HG03066 (cell line): ENCODE measurements around the gene RNF5.
"Not testable (repeated sequence)": the region's sequence is repeated elsewhere in the genome, so short reads cannot be mapped to it uniquely, and the experiment has no call there.

Source experiments
- ATAC-seq: cut with Tn5 transposase; IDR thresholded peaks from one replicate; pipeline ENCODE4 v1.9.1; 2021; ENCODE audit warnings: low read depth; ENCODE audit not compliant: unreplicated experiment

RNF5 gene

DNA sequence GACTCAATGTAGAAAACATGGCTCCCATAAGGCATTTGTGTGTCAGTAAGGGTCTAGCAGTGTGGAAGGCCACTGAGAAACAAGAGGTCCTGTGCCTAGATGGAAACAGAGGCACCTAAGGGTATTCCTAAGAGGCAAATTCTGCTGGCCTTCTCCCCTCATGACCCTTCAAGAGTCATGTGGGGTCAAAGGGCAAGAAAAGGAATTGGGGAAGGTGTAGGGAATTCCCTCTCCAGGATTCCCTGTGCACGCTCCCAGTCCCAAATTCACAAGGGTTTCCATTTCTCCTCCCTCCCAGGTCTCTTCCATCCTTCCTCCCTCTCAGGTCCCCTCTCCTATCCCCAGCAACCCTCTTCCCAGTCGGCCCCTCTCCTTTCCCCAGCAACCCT is 2.9 kb upstream of the RNF5 start:
- ATAC-seq, result no peak

DNA sequence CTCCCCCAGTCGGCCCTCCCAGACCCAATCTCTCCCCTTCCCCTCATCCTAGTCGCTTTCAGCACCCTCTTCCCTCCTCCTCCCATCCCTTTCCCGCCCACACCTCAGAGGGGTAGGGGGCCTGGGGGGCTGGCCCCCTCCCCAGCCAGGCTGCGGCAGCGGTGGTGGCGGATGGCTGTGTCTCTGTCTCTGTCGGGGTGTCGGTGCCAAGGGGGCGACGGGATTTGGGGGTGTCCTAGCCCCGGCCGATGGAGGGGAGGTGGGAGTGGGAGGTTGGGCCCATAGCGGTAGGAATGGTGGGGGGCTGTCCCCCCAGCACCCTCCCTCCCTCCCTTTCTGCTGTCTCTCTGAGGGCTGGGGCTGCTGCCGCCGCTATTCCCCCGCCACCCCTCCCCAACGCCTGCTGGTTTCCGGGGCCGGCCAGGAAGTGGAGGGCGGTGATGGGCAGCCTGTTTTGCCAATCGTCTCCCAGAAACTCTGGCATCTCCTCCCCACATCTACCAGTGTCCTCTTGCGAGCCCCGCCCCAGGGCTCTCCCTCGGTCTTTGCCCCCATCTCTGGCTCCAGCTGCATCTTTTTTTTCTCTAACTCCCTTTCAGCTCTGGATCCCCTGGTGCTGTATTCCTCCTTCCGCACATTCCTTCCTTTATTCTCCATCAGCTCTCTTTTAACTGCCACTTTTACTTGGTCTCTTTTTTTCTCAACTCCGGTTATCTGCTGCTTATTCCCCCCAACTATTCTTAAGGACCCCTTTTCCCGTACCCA is 2.3 kb upstream of the RNF5 start, which contains the start of gene AGPAT1:
AGPAT1 (minus strand) TSS at position 374 of the 765 bp plus-strand sequence. CDS start 4,588 bp downstream, outside the sequence.
- ATAC-seq, result no peak

DNA sequence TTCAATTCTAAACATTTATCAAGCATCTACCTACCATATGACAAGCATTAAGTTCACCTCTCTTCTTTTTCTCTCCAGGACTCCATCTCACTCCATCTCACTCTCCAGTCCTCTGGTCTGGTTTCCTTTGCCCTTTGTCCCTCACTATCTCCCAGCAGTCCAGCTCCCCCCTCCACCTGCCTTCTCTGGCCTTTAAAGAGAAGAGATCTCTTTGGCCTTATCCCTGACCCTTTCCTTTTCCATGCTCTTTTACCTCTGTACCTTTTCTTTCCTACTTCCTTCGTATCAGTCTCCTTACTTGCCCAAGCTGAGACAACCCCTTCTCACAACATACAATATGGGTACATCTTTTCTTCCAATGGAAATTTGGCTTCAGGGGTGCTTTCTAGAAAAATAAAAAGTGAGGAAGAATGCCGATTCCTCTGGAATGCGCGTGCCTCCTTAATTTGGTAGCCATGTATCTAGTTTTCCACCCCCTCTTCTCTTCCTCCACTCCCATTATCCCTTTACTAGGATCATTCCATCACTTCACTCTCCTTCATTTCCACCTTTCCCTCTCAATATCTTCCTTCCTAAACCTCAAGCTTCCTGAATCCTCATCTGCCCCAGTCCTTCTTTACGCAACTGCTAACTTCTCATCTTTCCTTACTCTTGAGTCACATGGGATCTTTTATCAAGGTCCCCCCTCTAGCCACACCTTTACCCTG is 1.6 kb upstream of the RNF5 start:
- ATAC-seq, result no peak

DNA sequence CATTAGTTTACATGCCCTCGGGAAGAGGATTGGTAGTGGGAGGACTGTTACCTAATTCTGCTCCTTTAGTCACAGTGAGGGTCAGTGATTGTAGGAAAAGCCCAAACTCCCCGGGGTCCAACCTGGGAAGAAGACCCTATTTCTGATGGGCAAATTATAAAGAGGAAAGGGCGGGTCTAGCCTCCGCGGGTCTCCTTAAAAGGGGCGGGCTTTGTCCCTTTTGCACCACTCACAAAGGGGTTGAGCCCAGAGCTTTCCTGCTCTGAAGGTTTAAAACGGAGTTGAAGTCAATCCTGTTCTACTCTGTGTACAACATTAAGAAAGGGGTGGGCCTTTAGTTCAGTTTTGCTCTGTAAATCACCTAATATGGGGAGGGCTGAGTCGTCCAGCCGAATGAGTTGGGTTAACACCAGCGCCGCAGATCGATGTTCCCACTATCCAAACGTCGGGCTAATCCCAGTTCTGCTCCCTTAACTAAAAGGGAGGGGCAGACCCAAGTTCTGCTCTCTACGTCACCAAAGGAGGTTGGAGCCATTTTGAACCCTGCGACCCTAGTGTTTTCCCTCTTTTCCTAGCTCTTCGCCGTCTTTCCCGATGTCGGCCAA is 920 bp upstream of the RNF5 start:
- ATAC-seq, result no peak

DNA sequence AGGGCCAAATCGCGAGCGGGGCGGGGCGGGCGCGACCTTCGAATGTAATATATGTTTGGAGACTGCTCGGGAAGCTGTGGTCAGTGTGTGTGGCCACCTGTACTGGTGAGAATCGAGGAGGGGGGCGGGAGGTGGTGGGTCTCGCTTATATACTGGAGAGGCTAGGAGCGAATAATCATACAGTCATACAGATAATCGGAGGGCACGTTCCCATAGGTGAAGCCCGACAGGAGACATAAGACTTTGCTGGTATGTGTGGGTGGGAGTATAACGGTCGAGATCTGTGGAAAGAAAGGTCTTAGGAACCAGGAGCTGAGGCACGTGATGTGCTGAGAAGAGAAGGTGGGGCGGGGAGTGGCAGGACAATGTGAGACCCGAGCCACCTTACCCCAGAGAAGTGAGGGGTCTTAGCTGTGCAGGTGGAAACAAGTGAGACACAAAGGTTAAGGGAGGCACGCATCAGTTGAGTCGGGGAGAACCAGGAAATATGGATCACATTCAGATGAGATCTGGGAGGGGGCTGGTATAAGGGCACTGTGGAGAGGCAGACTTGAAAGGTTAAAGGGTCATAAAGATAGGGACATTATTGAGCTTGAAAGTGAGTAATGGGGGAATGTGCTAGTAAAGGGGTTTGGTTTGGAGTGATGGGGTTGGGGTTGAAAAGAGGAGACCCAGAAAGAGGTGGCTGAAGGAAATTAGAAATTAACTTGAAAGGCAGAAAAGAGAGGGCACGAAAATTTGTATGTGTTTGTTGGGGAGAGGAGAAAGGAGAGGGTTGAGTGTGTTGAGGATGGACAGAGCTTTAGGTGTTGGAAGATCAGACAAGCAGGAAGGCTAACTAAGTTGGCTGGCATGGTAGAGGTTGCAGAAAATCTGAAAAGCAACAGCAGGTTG is 589 bp downstream of the RNF5 start:
- ATAC-seq, result no peak

DNA sequence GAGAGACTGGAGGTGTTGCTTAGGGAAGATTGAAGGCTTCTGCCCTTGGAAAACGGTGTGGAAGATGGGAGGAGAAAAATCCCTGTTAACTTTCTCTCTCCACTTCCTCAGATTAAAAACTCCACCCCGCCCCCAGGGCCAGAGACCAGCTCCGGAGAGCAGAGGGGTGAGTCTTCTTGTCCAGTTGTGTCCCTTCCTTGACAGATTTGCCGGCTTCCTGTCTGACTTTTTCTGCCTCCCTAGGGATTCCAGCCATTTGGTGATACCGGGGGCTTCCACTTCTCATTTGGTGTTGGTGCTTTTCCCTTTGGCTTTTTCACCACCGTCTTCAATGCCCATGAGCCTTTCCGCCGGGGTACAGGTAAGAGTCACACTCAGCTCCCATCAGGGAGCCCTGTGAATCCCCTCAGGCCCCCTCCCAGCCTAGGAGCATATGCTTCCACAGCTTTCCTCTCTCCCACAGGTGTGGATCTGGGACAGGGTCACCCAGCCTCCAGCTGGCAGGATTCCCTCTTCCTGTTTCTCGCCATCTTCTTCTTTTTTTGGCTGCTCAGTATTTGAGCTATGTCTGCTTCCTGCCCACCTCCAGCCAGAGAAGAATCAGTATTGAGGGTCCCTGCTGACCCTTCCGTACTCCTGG is 1.7 kb downstream of the RNF5 start:
- no peak for ATAC-seq

DNA sequence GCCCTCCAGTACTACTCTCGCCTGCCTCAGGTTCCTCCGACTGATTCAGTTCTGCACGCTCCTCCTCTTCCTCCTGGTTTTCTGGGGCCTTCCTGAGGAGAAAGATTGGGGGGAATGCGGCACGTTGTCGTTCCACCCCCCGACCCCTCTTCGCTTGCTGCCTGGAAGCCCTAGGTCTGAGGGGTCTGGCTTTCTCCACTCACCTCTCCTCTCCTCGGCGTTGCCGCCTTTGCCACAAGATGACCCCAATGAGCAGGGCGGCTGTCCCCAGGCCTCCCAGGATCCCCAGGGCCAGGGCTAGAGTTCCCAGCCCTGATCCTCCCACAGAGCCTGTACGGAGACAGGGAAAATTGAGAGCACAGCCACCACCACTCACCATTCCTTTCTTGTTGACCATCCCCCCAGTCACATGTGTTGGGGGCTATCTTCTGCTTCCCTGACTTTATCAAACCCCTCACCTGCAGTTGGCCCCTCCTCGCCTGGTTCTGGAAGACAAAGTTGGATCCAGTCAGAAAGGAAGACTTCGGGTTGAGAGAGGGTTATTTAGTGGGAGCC is 3.0 kb downstream of the RNF5 start:
- no peak for ATAC-seq

DNA sequence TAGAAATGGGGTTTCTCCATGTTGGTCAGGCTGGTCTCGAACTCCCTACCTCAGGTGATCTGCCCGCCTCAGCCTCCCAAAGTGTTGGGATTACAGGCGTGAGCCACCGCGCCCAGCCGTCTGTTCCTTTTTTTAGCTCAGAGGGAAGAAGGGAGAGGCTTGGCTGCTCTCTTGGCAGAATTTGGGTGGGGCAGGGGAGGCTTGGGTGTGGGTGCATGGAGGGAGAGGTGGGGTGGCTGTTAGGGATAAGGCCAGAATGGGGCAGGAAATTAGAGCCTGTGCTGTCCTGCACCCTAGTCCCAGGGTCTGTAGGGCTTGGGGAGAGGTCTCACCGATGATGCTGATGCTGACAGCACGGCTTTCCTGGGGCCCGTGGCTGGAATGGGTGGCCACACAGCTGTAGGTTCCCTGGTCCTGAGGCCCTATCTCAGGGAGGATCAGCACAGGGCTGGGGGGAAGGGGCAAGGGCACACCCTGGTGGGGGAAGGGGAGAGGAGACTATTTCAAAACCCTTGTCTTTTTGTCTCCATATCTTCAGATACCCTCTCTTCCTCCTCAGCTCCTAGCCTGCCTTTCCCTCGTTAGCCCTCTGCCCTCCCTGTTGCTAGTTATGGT is 3.8 kb downstream of the RNF5 start:
- ATAC-seq, result no peak

DNA sequence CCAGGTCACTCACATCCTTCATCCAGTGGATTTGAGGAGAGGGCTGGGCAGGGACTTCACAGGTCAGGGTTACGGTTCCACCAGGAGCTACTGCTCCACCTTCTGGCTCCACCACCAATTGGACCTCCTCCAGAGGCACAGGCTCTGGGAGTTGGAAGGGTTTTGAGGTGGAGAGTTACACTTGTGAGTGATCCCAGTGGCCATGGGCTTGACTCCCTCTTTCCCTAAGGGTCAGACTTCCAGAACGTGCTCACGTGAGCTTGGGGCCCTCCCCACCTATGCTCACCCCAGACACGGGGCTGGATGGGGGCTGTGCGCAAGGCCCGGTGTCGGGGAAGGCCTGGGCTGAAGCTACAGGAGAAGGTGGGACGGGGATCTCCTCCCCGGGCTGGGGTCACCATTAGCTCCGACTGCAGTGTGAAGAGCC is 4.4 kb downstream of the RNF5 start:
- ATAC-seq, result no peak

DNA sequence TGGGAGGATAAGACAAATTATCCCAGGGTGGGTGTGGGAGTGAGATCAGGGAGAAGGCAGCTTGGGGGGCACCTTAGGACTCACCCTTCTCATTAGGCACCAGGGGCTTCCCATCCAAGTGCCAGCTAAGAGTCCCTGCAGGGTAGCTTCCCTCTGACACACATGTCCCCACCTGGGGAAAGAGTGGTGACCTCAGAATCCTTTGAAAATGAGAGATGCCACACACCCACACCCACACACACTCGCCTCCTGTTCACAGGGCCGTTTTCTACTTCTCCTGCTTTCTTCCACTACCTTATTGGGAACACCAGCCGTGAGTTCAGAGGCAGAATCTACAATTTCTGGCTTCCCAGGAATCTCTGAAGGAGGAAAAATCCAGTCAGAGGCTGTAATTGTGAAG is 4.8 kb downstream of the RNF5 start:
- ATAC-seq, result no peak

DNA sequence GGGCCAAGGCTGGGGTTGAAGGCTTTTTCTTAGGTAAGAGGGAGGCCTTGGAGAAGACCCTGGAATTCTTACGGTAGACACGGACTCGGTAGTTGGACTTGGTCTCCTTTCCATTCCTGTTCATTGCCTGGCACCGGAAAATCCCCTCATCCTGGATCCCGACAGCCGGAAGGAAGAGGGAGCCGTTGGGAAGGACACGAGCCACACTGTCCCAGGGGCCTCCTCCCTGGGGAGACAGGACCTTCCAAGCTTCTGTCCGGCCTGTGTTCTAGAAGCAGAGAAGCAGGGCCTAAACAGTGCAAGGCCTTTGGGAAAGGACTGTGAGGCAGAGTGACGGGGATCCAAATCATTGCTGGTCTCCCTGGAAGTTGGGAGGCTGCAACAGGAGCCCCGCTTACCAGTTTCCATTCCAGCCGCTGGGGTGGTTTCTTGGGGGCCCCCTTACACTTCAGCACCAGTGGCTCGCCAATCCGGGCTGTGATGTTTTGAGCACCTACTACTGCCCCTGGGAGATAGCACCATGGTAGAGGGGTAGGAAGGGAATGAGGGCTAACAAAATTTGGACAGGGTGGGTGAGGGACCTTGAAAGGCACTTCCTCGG is 5.4 kb downstream of the RNF5 start:
- no peak for ATAC-seq

DNA sequence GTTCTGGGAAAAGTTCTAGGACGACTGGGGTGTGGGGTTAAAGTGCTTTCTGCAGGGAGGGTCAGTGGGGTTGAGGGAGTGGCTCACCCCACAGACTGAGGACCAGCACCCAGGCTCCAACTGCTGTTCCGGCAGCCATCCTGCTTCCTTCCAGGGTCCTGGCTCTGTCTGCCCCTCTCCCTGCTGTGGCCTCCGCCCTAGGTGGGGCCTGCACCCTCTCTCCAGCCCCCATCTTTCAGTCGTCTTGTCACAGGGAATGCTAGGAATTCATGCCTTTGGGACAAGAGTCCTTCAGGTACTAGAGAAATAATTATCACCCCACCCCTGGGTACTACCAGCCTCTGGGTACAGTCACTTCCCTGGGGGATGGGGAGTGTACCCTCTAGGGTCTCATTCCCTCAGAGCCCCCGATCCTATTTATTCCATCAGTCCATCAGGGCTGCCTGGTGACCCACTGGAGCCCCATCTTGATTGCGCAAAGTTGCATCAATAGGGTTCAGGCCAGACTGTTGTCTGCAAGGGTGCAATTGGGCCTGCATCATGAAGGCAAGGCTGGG is 6.0 kb downstream of the RNF5 start, which contains the start of gene AGER:
AGER (minus strand) TSS at position 170 of the 557 bp plus-strand sequence; CDS start at position 139, 31 bp downstream.
- ATAC-seq, result no peak

DNA sequence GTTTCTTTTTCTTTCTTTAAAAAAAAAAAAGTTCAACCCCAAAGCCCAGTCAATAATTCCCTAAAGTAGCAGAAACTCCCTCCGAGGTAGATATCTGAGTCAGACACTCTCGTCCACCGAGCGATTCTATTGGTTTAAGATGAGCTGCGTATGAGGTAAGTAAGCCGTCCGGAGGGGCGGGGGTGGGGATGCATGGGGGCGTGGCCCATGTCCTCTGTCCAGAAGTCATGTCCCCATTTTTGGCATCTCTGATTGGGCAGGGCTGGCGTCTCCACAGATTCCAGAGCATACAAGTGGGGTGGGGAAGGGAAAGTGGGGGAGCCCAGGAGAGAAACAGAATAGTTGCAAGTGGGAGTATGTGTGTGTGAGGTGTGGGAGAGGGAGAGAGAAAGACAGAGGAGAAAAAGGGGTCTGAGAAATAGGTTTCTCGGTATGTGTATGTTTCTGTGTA is 7.5 kb downstream of the RNF5 start:
- ATAC-seq, result not testable (repeated sequence)

DNA sequence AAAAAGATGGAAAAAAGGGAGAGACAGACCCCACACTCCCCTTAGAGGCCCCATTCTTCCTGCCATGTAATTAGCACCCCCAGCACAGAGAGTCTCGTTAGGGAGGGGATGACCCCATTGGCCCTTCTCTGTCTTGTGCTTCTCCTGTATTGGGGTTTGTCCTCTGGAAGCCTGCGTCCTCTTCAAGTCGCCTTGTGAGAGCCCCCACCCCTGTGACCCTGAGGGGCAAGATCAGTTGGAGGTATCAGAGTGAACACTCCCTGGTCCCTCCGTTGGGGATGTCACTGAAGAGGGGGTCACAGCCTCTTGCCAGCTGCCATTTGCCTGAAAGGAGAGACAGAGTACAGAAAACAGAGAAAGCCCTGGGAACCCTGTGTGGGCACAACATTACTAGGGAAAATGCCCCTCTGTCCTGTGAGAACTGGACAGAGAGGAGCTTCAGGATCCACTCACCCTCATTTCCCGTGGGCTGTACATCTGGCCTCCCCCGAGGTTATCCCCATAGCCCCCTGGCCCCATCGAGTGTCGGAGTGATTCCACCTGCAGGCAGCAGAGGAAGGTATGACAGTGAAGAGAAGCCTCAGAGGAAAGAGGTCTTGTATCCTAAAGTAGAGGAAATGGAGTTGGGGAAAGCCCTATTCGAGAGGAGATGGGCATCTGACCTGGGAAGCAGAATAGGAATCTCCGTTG is 8.1 kb downstream of the RNF5 start:
- ATAC-seq, result not testable (repeated sequence)

DNA sequence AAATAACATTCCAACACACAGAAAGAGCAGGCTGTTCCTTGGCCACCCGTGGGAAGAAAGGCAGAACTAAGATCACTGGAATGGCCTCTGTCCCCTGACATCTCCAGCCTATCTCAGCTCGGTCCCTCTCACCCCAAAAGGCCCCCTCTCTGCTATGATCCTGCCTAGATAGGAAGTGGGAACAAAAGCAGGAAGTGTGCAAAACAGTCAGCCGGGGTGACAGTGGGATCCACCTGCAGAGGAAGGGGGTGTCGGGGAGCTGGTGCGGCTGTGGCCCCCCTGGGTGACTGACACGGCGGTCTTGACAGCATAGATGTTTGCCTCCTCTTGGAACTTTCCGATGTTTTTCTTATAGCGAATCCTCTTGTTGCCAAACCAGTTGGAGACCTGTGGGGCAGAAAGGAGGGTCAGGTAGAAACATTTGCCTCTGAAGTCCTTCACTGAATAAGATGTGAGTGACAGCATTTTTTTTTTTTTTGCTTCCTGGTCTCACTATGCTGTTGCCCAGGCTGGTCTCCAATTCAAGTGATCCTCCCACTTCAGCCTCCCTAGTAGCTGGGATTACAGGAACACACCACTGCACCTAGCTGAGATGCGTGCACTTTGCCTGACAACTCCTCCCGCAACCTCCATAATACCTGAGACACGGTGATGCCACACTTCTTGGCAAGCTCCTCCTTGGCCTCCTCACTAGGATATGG is 9.0 kb downstream of the RNF5 start:
- no peak for ATAC-seq

DNA sequence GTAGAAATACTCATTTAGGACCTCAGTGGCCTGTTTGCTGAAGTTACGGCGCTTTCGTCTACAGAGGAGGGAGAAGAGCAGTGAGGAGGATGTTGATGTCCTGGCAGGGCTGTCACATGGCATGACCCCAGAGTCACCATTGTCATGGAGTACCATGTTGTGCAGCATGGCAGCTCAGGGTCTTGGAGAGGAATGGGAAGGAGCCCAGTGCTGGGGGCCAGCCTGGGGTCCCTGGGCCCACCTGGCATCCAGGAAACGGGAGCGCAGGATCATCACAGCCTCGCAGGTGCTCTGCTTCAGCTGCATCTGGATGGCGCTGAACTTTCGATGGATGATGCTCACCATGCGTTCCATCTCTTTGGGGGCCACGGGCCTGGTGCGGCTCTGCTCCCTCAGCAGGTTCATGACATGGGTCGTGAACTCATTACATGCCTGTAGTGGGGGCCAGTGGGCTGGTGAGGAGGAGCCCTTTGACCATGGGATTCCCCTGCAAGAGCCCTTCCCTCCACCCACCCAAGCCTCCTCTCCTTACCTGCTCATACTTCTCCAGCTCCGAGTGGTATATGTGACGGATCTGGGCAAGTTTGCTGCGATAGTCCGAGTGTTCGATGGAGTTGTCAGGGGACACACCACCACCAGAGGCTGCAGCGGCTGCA is 9.6 kb downstream of the RNF5 start:
- not testable (repeated sequence) for ATAC-seq
